A673 (cell line): ENCODE results near the gene PDE6C. TPM values are rescaled to one million over a fixed set of nuclear protein-coding genes. Genes with fewer than 3 reads are reported as not detected.

Source experiments
- BruUV-seq: library from RNA; stranded (reverse); fragments of 400-500 nt; replicated peaks from 2 replicates; lab custom pipeline; 2021; lab: Mats Ljungman, UMichigan
- CTCF ChIA-PET: fragments of 300-600 bp; sonication (Branson Sonifier 250); formaldehyde crosslinking; loops from one replicate; lab custom pipeline; 2022; ENCODE audit warnings: antibody characterized with exemption; lab: Charles Lee
- POLR2A ChIA-PET: fragments of 300-600 bp; sonication (Branson Sonifier 250); formaldehyde crosslinking; loops from one replicate; lab custom pipeline; 2022; ENCODE audit warnings: antibody characterized with exemption; ENCODE audit not compliant: low non-redundant PET; lab: Charles Lee
- DNase-seq: peaks from one replicate; pipeline ENCODE4 v3.0.0-alpha.2; 2015; ENCODE audit warnings: low spot score
- H3K27ac ChIP-seq: fragments of 200-600 bp; sonication (generic); 2 replicates; pipeline ENCODE4 v1.5.1; 2016; ENCODE audit warnings: mixed run types, low read depth, mild to moderate bottlenecking, mixed read lengths, antibody characterized with exemption, low read length; ENCODE audit not compliant: poor library complexity, severe bottlenecking
- H3K27me3 ChIP-seq: fragments of 200-600 bp; sonication (generic); replicated peaks from 2 replicates; pipeline ENCODE4 v1.6.1; 2017; ENCODE audit warnings: mixed run types, low read depth, mild to moderate bottlenecking, mixed read lengths, antibody characterized with exemption, low read length; ENCODE audit not compliant: insufficient read depth, poor library complexity
- H3K36me3 ChIP-seq: fragments of 200-600 bp; sonication (generic); 2 replicates; pipeline ENCODE4 v1.6.1; 2016; ENCODE audit warnings: mixed run types, mild to moderate bottlenecking, mixed read lengths, antibody characterized with exemption, low read length; ENCODE audit not compliant: insufficient read depth, poor library complexity, severe bottlenecking
- H3K4me1 ChIP-seq: fragments of 200-600 bp; sonication (generic); 2 replicates; pipeline ENCODE4 v1.6.1; 2017; ENCODE audit warnings: mixed run types, mild to moderate bottlenecking, mixed read lengths, antibody characterized with exemption, low read length; ENCODE audit not compliant: insufficient read depth, poor library complexity, severe bottlenecking
- H3K4me3 ChIP-seq: fragments of 200-600 bp; sonication (generic); 2 replicates; pipeline ENCODE4 v1.5.1; 2016; ENCODE audit warnings: low read depth, mixed run types, mild to moderate bottlenecking, mixed read lengths, low read length; ENCODE audit not compliant: poor library complexity, severe bottlenecking
- H3K9me3 ChIP-seq: fragments of 200-600 bp; sonication (generic); 2 replicates; pipeline ENCODE4 v1.6.1; 2016; ENCODE audit warnings: mixed run types, low read depth, mild to moderate bottlenecking, mixed read lengths, antibody characterized with exemption, low read length; ENCODE audit not compliant: poor library complexity, severe bottlenecking
- EZH2 ChIP-seq: fragments of 200-600 bp; sonication (generic); IDR thresholded peaks from 2 replicates; pipeline ENCODE4 v1.6.1; 2017; ENCODE audit warnings: borderline replicate concordance, low read depth, mild to moderate bottlenecking, mixed read lengths, antibody characterized with exemption, low read length; ENCODE audit not compliant: poor library complexity, severe bottlenecking
- intact Hi-C: fragments of 100-400 bp; cut with micrococcal nuclease; formaldehyde crosslinking; loops from one replicate; pipeline ENCODE4 v1.10.0; 2022; ENCODE audit not compliant: unreplicated experiment
- total RNA-seq: library from RNA; stranded (reverse); gene quantifications from 2 replicates; pipeline ENCODE4 v1.2.3, GENCODE V29; 2021
- TF ChIP-seq, protein P1 (sequence below): fragments of 300-800, 200-600 bp; sonication (generic); conservative IDR thresholded peaks from 2 replicates; pipeline ENCODE4 v1.5.1; 2017; ENCODE audit warnings: low read depth, mild to moderate bottlenecking, antibody characterized with exemption, low read length, moderate library complexity, mixed read lengths

The PDE6C gene
- total RNA-seq, 1 experiment from 2014 or later: not detected

- POLR2A ChIA-PET: no interaction called here
- CTCF ChIA-PET: interaction anchor here (1.4 kb wide), 2 partner anchors 124 to 137 kb away, joined by 4 to 10 read pairs; no protein-coding TSS in a partner anchor
- no peaks in the 10 kb centered on the region for H3K4me1 ChIP-seq
- no peak overlapping the region for H3K27ac ChIP-seq
- no peak for DNase-seq
- no TSS peak for BruUV-seq
- intact Hi-C loops: no loop called here
- peaks cover 15% of the 10 kb centered on the region for H3K36me3 ChIP-seq
- H3K27me3 ChIP-seq: no peaks in the 10 kb centered on the region
- no peak overlapping the region for H3K4me3 ChIP-seq
- no peaks in the 10 kb centered on the region for H3K9me3 ChIP-seq
- TF ChIP-seq, protein P1, sequence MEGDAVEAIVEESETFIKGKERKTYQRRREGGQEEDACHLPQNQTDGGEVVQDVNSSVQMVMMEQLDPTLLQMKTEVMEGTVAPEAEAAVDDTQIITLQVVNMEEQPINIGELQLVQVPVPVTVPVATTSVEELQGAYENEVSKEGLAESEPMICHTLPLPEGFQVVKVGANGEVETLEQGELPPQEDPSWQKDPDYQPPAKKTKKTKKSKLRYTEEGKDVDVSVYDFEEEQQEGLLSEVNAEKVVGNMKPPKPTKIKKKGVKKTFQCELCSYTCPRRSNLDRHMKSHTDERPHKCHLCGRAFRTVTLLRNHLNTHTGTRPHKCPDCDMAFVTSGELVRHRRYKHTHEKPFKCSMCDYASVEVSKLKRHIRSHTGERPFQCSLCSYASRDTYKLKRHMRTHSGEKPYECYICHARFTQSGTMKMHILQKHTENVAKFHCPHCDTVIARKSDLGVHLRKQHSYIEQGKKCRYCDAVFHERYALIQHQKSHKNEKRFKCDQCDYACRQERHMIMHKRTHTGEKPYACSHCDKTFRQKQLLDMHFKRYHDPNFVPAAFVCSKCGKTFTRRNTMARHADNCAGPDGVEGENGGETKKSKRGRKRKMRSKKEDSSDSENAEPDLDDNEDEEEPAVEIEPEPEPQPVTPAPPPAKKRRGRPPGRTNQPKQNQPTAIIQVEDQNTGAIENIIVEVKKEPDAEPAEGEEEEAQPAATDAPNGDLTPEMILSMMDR: no peak
- no peak for TF ChIP-seq EZH2
Measured at GRCh38 chr10:93678805-93679587, 66.7 kb downstream of the PDE6C start.

DNA sequence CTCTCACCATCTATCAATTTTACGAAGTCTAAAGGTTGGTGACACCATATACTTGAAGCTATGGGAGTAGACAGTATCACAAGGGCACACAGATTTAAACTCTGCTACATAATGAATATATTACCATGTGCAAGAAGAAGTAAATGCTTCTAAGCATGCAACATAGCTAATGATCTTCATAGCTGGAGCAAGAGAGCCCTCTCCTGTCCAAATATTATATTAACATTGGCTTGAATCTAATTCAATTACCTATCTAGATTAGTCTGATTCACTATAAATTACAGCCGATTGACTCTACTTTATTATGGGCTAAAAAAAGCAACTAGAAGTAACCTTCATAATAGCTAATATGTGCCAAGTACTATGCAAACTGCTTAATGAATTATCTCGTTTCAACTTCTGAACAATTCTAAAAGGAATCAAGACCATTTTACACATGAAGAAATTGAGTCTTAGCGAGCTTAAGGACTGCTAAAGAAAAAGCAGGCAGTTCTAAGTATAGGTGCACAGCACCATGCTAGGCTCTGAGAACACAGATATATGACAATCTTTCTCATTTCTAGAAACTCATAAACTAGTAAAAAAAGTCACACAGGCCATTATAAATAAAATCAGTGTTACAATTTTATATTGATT lies 68.2 kb downstream of the PDE6C start:
- intact Hi-C loops: loop anchor here (2.0 kb wide), 2 partner anchors 126 to 304 kb away; no protein-coding TSS in a partner anchor
- peak; percentile 56 for DNase-seq
- ChIA-PET CTCF (interaction anchor here (0.6 to 1.4 kb wide), 4 partner anchors 126 to 304 kb away, joined by 3 to 21 read pairs (median 6); no protein-coding TSS in a partner anchor), POLR2A (no interaction called here)
- Histone ChIP-seq H3K4me3 (no peak overlapping the region), H3K27ac (no peak overlapping the region), H3K9me3 (no peaks in the 10 kb centered on the region), H3K4me1 (no peaks in the 10 kb centered on the region), H3K27me3 (no peaks in the 10 kb centered on the region), H3K36me3 (peaks cover 6% of the 10 kb centered on the region)
- TF ChIP-seq, protein P1: peak; percentile 53
- no peak for TF ChIP-seq EZH2
- no TSS peak for BruUV-seq

- Histone ChIP-seq H3K36me3 (peaks cover 21% of the 10 kb centered on the region), H3K4me3 (no peak overlapping the region), H3K9me3 (no peaks in the 10 kb centered on the region), H3K27me3 (no peaks in the 10 kb centered on the region), H3K4me1 (no peaks in the 10 kb centered on the region), H3K27ac (no peak overlapping the region)
- no TSS peak for BruUV-seq
- ChIA-PET POLR2A (no interaction called here), CTCF (no interaction called here)
- DNase-seq: no peak
- intact Hi-C loops: no loop called here
- no peak for TF ChIP-seq EZH2
- TF ChIP-seq, protein P1: no peak
Measured at GRCh38 chr10:93687737-93688136, 75.4 kb downstream of the PDE6C start.
